Erythroblast (primary cell): ENCODE results near the gene CELF2.

Experiments
- DNase-seq, 2 experiments: peaks; one replicate each; lab custom pipeline; 2025; lab: John Stamatoyannopoulos, UW
- GATA1 ChIP-seq: IDR thresholded peaks from 2 replicates; pipeline ENCODE4 v1.6.1; 2011; ENCODE audit warnings: low read depth, mild to moderate bottlenecking, control low read depth, low read length, moderate library complexity
- POLR2A ChIP-seq: IDR thresholded peaks from 2 replicates; pipeline ENCODE4 v1.6.1; 2011; ENCODE audit warnings: mild to moderate bottlenecking, low read length

Gene CELF2

GRCh38 chr10:11065567-11065966 is 47.9 kb downstream of the CELF2 start:
- no peak for DNase-seq

GRCh38 chr10:11066520-11066919 is 48.8 kb downstream of the CELF2 start:
- DNase-seq, result no peak
- TF ChIP-seq GATA1 (no peak), POLR2A (no peak)

More at GRCh38 chr10:11065567-11065966, 47.9 kb downstream of the CELF2 start:
- no peak for TF ChIP-seq POLR2A
- no peak for TF ChIP-seq GATA1

GRCh38 chr10:11068861-11069633 is 51.4 kb downstream of the CELF2 start:
- no peak for DNase-seq

DNA sequence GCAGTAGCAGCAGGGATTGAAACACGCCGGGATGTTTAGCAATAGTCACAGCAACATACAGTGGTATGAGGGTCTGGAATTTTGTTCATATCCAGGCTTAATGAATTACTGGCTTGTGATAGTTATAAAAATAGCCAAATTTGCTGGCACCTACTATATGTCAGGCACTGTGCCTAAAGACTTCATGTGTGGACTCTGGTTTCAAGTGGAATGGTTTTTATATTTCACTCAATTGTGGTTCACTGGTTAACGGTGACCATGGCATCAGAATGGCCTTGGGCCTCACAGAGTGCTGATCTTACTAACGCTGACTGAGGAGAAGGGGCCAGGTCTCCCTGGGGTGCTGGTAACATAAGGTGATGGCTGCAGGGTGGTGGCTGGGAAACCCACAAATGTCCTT is 55.7 kb downstream of the CELF2 start:
- no peak for TF ChIP-seq POLR2A
- TF ChIP-seq GATA1, result no peak
- DNase-seq, result no peak

More at GRCh38 chr10:11068861-11069633, 51.4 kb downstream of the CELF2 start:
- TF ChIP-seq POLR2A (no peak), GATA1 (no peak)

DNA sequence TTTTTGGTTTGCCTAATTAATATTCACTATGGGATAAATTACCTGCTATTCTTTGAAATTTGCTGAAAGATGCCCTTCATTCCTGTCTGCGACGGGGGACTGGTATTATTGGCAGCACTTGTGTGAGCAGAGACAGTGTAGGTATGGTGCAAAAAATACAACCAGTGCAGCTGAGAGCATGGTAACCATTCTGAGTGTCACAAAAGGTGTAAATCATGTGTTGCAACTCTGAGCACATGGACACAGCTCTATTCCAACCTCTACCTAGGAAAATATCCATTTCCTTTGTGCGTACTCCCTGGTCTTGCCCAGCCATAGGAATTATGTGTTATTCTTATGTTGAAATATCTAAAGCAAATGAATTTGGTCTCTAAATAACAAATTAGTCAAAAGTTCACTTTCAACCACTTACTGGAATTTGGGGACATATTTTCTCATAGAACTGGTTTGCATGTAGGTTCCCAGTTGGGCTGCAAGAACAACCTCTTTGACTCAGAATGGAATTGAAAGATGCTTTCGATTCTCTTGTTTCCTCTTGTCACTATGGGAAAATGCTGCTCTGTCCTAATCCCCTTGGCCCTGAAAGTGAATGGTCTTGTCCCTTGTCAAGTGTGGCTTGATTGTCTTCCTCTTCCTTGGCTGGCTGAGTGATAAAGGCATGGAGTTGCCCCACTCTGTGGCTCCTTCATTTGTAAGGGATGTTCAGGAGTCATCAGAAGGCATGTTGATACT is 57.0 kb downstream of the CELF2 start:
- TF ChIP-seq POLR2A (no peak), GATA1 (no peak)
- DNase-seq, result no peak

DNA sequence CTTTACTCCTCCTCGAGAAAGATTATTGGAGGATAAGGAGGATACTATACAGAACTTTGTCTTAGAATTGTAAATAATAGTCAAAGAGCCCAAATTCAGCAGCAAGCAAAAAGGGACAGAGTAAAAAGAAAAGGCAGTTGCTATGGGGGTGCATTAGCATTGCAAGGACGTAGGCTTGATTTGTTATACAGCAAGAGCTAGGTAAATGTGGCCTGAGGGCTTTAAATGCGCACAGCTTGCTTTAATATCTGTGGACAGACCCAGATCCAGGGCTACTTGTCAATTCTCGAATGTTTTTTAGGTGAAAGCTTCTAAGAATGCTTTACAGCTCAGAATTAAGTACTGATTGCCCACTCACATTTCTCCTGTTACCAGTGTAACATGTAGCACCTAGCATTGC is 58.5 kb downstream of the CELF2 start:
- TF ChIP-seq POLR2A (no peak), GATA1 (no peak)
- DNase-seq, result no peak

GRCh38 chr10:11080564-11080984 is 62.9 kb downstream of the CELF2 start:
- DNase-seq, result no peak
- no peak for TF ChIP-seq POLR2A
- TF ChIP-seq GATA1, result no peak

- DNase-seq, result no peak
- TF ChIP-seq POLR2A (no peak), GATA1 (no peak)
These were observed 63.7 kb downstream of the CELF2 start for GRCh38 chr10:11081408-11081807.

GRCh38 chr10:11082526-11082925 is 64.9 kb downstream of the CELF2 start:
- DNase-seq, result no peak
- TF ChIP-seq GATA1 (no peak), POLR2A (no peak)

GRCh38 chr10:11083051-11083450 is 65.4 kb downstream of the CELF2 start:
- no peak for TF ChIP-seq GATA1
- no peak for TF ChIP-seq POLR2A
- DNase-seq, result no peak

DNA sequence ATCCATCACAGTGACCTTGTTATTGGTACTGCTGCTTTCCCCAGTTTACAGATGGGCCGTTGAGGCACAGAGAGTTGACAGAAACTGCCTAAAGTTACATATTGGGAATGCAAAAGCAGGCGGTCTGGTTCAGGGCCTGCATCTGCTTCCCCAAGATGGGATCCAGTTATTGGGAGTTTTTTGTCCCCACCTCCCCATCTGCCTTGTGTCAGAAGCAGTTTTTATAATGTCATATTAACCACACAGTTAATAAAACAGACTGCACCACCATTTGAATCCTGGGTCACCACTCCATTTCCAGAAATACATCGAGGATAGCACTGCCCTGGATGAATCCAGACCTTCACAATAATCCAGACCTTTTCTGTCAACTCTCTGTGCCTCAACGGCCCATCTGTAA is 67.9 kb downstream of the CELF2 start:
- DNase-seq, result no peak
- TF ChIP-seq GATA1 (no peak), POLR2A (no peak)

- DNase-seq, result no peak
- TF ChIP-seq POLR2A (no peak), GATA1 (no peak)
These were observed 68.6 kb downstream of the CELF2 start for GRCh38 chr10:11086177-11086840.

- TF ChIP-seq GATA1, result no peak
- no peak for DNase-seq
These were observed 69.7 kb downstream of the CELF2 start for GRCh38 chr10:11087372-11087771.

- DNase-seq, result no peak
- TF ChIP-seq POLR2A (no peak), GATA1 (no peak)
These were observed 71.0 kb downstream of the CELF2 start for GRCh38 chr10:11088709-11089108.

GRCh38 chr10:11089272-11089671 is 71.6 kb downstream of the CELF2 start:
- TF ChIP-seq POLR2A, result no peak
- no peak for TF ChIP-seq GATA1
- DNase-seq, result no peak
